Measurements from ENCODE around the gene LAMTOR1.

LAMTOR1 gene

GRCh38 chr11:72116019-72116755 lies 13.1 kb upstream of the LAMTOR1 start:
- DNase-seq = no peak

- DNase-seq = no peak
Observed at GRCh38 chr11:72114570-72114969, 11.5 kb upstream of the LAMTOR1 start.

GRCh38 chr11:72112978-72113808 lies 10.1 kb upstream of the LAMTOR1 start:
- DNase-seq = no peak

DNA sequence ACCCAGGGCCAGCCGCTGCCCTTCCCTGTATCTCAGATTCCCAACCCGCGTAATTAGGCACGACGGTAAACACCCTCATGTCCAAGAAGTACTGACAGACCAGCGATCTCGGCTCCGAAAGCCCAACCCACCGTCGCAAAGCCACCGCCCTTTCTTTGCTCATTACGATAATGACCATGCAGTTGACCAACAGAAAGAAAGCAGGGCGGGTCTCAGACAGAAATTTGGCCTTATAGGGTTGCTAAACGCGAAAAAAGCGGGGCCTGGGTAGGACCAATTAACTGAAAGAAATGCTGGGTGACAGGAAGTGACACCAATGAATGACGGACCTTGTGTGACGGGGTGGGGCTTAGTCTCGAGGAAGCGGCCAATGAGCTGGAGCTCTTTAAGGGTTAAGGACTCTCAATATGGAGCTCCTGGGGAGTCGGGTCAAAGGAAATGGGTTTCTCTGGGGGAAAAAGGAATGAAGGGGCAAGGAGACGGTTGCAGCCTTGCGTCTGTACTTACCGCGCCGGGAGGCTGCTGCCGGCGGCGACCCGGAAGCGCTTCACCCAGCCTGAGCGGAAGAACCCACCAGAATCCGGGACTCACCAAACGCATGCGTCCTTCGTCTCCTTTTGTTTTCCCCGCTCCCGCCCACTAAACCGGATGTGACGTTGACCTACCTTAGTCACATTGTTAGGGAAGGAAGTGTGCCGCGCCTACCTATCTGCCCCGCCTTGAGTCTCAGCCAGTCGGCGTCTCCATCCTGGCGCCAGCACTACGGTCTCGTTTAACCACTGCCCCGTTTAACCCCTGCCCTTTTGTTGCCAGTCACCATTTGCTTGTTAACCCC lies 9.3 kb upstream of the LAMTOR1 start, which contains the start of gene ANAPC15:
TSS of gene ANAPC15 (minus strand) at position 553 of the 835 bp plus-strand sequence. CDS start 1,419 bp downstream, outside the sequence.
- DNase-seq = peak; percentile 99

DNA sequence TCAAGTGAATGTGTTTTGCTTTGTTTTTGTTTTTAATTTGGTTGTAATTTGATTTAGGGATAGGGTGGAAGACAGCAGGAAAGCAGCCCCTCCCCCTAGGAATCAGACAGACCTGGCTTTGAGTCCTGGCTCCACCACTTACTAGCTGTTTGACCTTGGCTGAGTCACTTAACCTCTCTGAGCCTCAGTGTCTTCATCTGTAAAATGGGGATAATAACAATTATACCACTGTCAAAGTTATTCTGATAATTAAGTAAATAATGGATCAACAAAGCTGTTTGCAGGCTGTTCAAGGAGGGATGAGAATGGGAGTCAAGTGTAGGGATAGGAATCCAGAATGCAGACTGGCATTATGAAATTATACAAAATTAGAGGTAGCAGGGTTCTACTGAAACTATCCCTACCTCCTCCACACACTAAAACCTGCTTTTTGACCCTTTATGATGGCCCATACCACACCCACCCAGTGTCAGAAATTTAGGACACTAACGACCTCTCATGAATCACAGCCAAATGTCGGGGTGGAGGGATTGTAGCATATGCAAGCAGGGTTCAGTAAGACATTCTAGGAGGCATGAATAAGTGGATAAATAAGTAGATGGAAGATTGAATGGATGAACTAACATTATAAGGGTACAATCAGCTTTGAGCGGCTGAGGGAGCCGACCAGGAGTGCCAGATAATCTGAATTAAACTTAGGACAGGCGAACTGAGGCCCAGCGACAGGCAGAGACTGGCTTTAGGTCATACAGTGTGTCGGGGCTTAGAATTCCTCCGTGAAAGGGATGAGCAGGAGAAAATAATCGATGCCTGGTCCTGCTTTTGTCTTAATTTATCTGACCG lies 8.4 kb upstream of the LAMTOR1 start:
- DNase-seq = no peak

DNA sequence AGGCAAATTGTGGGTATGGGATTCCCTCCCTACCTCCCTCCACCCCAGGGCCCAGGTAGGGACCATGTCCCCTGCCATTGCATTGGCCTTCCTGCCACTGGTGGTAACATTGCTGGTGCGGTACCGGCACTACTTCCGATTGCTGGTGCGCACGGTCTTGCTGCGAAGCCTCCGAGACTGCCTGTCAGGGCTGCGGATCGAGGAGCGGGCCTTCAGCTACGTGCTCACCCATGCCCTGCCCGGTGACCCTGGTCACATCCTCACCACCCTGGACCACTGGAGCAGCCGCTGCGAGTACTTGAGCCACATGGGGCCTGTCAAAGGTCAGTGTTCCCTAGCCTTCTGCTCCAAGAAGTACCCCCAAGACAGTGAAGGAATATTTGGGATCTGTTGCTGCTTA lies 2.8 kb upstream of the LAMTOR1 start, which contains the start of gene TOMT:
TSS of gene TOMT (plus strand) at position 37 of the 400 bp plus-strand sequence. CDS start at position 65, 28 bp downstream.
- no peak for DNase-seq

GRCh38 chr11:72103754-72104167 lies 664 bp upstream of the LAMTOR1 start:
- no peak for DNase-seq

DNA sequence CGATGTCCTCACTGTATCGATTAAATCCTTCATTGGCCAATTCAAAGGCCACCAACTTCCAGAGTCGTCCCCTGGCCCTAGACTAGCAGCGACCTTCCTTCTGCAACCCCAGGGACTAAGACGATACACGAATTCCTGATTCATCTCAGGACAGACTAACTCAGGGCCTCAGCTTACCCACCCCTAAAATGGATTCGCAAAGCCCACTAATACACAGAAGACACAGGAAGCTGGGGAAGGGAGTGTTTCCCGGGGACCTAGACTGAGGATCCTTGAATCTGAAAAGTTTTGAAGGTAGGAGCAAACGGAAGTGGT lies 509 bp downstream of the LAMTOR1 start:
- DNase-seq = no peak

GRCh38 chr11:72102162-72102561 lies 935 bp downstream of the LAMTOR1 start:
- no peak for DNase-seq

- DNase-seq = no peak
Observed at GRCh38 chr11:72100462-72100861, 2.6 kb downstream of the LAMTOR1 start.

- no peak for DNase-seq
Observed at GRCh38 chr11:72100009-72100408, 3.1 kb downstream of the LAMTOR1 start.

DNA sequence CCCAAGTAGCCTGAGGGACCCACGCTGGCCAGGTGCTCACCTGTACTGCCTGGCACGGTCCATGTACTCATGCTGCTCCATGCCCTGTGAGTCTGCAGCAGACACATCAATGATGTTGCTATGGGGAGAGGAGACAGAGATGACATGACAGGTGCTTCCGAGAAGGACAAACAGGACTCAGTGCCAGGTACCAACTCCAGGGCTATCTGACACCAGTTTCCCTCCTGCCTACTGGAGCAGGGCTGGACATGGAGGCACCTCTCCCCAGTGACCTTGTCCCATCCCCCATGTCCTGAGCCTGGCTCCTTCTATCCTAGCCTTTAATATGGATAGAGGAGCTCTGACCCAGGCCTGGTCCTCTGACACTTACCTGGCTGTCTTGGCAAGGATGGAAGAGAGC lies 4.4 kb downstream of the LAMTOR1 start:
- no peak for DNase-seq

- peak; percentile 65 for DNase-seq
Observed at GRCh38 chr11:72091292-72091691, 11.8 kb downstream of the LAMTOR1 start.

GRCh38 chr11:72088076-72088808 lies 14.9 kb downstream of the LAMTOR1 start:
- no peak for DNase-seq

DNA sequence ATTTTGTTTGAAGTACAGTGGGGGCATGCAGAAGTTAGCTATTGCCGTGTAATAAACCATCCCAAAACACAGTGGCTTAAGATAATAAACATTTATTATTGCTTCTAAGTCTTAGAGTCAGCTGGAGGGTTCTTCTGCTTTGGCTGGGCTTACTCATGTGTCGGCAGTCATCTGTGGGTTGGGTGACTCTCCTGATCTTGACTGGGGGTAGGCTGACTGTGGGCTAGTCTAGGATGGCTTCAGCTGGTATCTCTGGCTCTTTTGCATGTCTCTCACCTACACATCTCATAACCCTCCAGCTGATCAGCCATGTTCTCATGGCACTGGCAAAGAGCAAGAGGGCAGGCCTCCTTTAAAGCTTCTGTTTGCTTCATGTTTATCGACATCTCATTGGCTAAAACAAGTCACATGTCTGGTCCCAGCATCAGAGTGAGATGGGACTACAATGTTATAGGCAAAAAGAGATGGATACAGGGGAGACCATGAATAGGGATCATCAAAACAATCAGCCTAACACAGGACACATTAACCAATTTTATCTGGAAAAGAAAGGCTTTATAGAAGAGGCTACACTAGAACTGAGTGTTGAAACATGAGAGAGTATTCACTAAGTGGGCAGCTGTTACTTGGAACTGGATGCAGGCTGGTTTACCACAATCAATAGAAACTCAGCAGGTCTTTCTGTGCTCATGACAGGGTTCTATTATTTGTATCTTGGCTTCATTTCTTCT lies 17.3 kb downstream of the LAMTOR1 start:
- no peak for DNase-seq

DNA sequence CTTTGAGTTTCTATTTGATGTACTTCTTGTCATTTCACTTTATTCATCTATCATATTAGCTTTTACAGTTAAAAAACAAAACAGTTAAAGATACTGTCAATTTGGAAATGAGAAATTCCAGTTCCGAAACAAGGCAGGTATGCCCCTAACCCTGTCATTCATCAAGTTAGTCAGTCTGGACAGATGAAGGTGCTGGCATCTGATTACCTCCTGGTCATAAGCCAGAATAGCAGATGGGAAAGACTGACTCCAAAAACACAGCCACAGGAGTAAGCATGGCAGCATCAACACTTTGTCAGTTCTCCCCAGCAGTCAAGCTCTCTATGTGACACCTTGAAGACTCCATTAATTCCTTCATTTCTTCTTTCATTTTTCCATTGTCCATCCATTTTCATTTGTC lies 18.1 kb downstream of the LAMTOR1 start:
- no peak for DNase-seq

GRCh38 chr11:72084076-72084475 lies 19.0 kb downstream of the LAMTOR1 start:
- DNase-seq = no peak

GRCh38 chr11:72083414-72083813 lies 19.7 kb downstream of the LAMTOR1 start:
- DNase-seq = no peak

DNA sequence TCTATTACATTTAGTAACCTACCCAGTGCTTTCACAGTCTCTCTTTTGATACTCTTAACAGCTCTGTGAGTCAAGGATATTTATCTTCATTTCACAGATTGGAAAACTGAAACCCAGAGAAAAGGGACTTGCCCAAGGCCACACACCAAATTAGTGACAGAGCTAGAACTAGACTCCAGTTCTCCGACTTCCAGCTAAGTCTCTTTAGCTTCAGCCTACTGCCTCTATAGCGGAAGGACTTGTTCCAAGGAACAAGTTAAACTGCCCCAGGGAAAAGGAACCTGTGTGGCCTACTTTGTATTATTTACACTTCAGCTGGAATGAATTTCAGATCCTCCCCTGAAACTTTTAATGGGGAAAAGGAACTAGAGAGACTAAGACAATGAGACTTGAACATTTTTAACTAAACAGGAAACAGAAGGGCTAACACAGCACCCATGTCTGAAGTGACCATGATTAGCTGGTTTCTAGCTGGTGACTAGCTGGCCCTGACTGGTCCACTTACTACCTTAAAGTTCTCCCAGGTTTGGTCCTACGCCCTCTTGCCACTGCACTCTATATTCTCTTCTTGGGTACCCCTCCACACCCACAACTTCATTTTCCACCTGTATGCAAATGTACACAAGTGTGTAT lies 21.2 kb downstream of the LAMTOR1 start:
- DNase-seq = no peak

- no peak for DNase-seq
Observed at GRCh38 chr11:72081184-72081644, 21.9 kb downstream of the LAMTOR1 start.

All from activated CD4-positive, alpha-beta T cell treated with anti-CD3 and anti-CD28 coated beads, Interleukin-2, Interleukin-6, amounts not matched to agents 100 ng/mL and 50 ng/mL, durations not matched to agents 16 hours and 8 hours (primary cell).